ENCODE data around the gene ZKSCAN8. TPM values are rescaled to one million over a fixed set of nuclear protein-coding genes. Genes with fewer than 3 reads are reported as not detected.

Gene ZKSCAN8
- total and polyA plus RNA-seq, 8 donors: 2.4 to 12.0 (median 7.7) TPM

GRCh38 chr6:28107506-28107905 lies 34.2 kb upstream of the ZKSCAN8 start:
- DNase-seq (no peak), FAIRE-seq (no peak), ATAC-seq (no peak)
- no peak for TF ChIP-seq CTCF (IDR thresholded peaks at IDR 0.05)
- no peak overlapping the region for H3K4me3 ChIP-seq
- H3K4me1 ChIP-seq: no peaks in the 10 kb centered on the region
- intact Hi-C loops (cut with DNase I): no loop called here
- peaks cover 0 to 7% (median 0%) of the 10 kb centered on the region in 4 donors for H3K27me3 ChIP-seq
- H3K36me3 ChIP-seq: no peaks in the 10 kb centered on the region
- H3K27ac ChIP-seq: no peak overlapping the region
- no peaks in the 10 kb centered on the region for H3K9me3 ChIP-seq
- 61 to 78% methylated on average over 3 of the region's 3 CpGs for WGBS, 2 donors

GRCh38 chr6:28111964-28112363 lies 29.7 kb upstream of the ZKSCAN8 start:
- peaks cover 0 to 7% (median 0%) of the 10 kb centered on the region in 4 donors for H3K27me3 ChIP-seq
- no peak for DNase-seq
- 78 to 93% methylated on average over 3 of the region's 3 CpGs for WGBS, 2 donors
- H3K4me3 ChIP-seq: no peak overlapping the region
- intact Hi-C loops (cut with DNase I): no loop called here
- no peaks in the 10 kb centered on the region for H3K9me3 ChIP-seq
- TF ChIP-seq CTCF (IDR thresholded peaks at IDR 0.05): no peak
- no peak for FAIRE-seq
- no peak for ATAC-seq
- H3K4me1 ChIP-seq: no peaks in the 10 kb centered on the region
- no peak overlapping the region for H3K27ac ChIP-seq
- peaks cover 0 to 4% (median 0%) of the 10 kb centered on the region in 3 donors for H3K36me3 ChIP-seq

- no peak for DNase-seq
- peaks cover 0 to 4% (median 0%) of the 10 kb centered on the region in 3 donors for H3K36me3 ChIP-seq
- 70 to 76% methylated on average over 2 of the region's 2 CpGs for WGBS, 2 donors
- no peaks in the 10 kb centered on the region for H3K9me3 ChIP-seq
- no peak for FAIRE-seq
- TF ChIP-seq CTCF (IDR thresholded peaks at IDR 0.05): no peak
- ATAC-seq: no peak
- no peak overlapping the region for H3K4me3 ChIP-seq
- intact Hi-C loops (cut with DNase I): no loop called here
- no peak overlapping the region for H3K27ac ChIP-seq
- H3K4me1 ChIP-seq: no peaks in the 10 kb centered on the region
- peaks cover 0 to 7% (median 0%) of the 10 kb centered on the region in 4 donors for H3K27me3 ChIP-seq
Observed at GRCh38 chr6:28115799-28116198, 25.9 kb upstream of the ZKSCAN8 start.

GRCh38 chr6:28117386-28118050 lies 24.2 kb upstream of the ZKSCAN8 start:
- no peaks in the 10 kb centered on the region for H3K4me1 ChIP-seq
- no peak overlapping the region for H3K27ac ChIP-seq
- WGBS, 2 donors: 91 to 95% methylated on average over 2 of the region's 2 CpGs
- no peak for TF ChIP-seq CTCF (IDR thresholded peaks at IDR 0.05)
- ATAC-seq (no peak), FAIRE-seq (no peak), DNase-seq (no peak)
- H3K36me3 ChIP-seq: peaks cover 0 to 4% (median 0%) of the 10 kb centered on the region in 3 donors
- H3K9me3 ChIP-seq: no peaks in the 10 kb centered on the region
- intact Hi-C loops (cut with DNase I): no loop called here
- no peak overlapping the region for H3K4me3 ChIP-seq
- no peaks in the 10 kb centered on the region for H3K27me3 ChIP-seq

DNA sequence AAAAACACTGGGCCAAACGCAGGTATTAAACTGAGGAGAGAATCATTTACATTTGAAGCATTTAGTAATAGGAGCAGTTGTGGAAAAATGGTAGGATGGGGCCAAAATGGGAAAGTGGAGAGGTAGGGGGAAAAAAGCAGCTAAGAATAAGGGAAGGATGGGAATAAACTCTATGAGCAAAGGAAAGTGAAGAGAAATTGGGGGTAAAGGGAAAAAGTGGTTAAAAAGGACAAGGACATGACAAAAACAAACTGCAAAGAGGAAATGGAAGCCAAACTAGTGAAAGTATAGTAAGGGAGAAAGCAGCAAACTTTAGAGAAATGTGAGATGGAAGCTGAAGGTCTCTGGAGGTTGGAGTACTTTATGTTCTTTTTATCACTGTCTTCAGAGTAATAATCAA lies 23.5 kb upstream of the ZKSCAN8 start:
- Histone ChIP-seq H3K27ac (no peak overlapping the region), H3K27me3 (no peaks in the 10 kb centered on the region), H3K9me3 (no peaks in the 10 kb centered on the region), H3K36me3 (peaks cover 0 to 4% (median 0%) of the 10 kb centered on the region in 3 donors), H3K4me3 (no peak overlapping the region), H3K4me1 (no peaks in the 10 kb centered on the region)
- intact Hi-C loops (cut with DNase I): no loop called here
- DNase-seq (no peak), FAIRE-seq (no peak), ATAC-seq (no peak)
- 60 to 72% methylated on average over 1 of the region's 1 CpG for WGBS, 2 donors
- no peak for TF ChIP-seq CTCF (IDR thresholded peaks at IDR 0.05)

Data from pancreas (tissue), 10 donors.